SK-N-SH treated with all-trans-retinoic acid at 6 μM for 48 hours (cell line): ENCODE results near the gene RAPGEF4.
A peak's percentile ranks its signal among the peaks of the same experiment; 100 is the strongest.

Experiments used
- ATAC-seq: fragments of 200-7000 bp; cut with Tn5 transposase; 3 replicates; pipeline ENCODE4 v1.9.1; 2020; ENCODE audit warnings: mild to moderate bottlenecking, moderate library complexity
- ARNTL ChIP-seq: fragments of 450-650 bp; formaldehyde crosslinking; IDR thresholded peaks from 2 replicates; pipeline ENCODE4 v1.5.0; 2020; ENCODE audit warnings: low read depth, mild to moderate bottlenecking, moderate library complexity, borderline replicate concordance
- BACH2 ChIP-seq: fragments of 250-450 bp; sonication (Bioruptor Pico); IDR thresholded peaks from 2 replicates; pipeline ENCODE4 v1.9.0; 2021; ENCODE audit warnings: mild to moderate bottlenecking, borderline replicate concordance
- ESRRG ChIP-seq: fragments of 250-450 bp; sonication (Bioruptor Pico); IDR thresholded peaks from 2 replicates; pipeline ENCODE4 v1.6.1; 2021; ENCODE audit warnings: mild to moderate bottlenecking
- GLIS3 ChIP-seq: fragments of 250-450 bp; sonication (Bioruptor Pico); IDR thresholded peaks from 2 replicates; pipeline ENCODE4 v1.5.0; 2020; ENCODE audit warnings: mild to moderate bottlenecking, moderate library complexity
- ISL1 ChIP-seq: fragments of 250-450 bp; sonication (Bioruptor Pico); IDR thresholded peaks from 2 replicates; pipeline ENCODE4 v2.1.2; 2022; ENCODE audit warnings: mild to moderate bottlenecking, moderate library complexity
- PPARA ChIP-seq: fragments of 250-450 bp; sonication (Bioruptor Pico); IDR thresholded peaks from 2 replicates; pipeline ENCODE4 v1.5.0; 2020; ENCODE audit warnings: mild to moderate bottlenecking, borderline replicate concordance
- RARB ChIP-seq: fragments of 250-450 bp; sonication (Bioruptor Pico); IDR thresholded peaks from 2 replicates; pipeline ENCODE4 v1.8.0; 2021; ENCODE audit warnings: mild to moderate bottlenecking, moderate library complexity
- SNAI2 ChIP-seq: fragments of 250-450 bp; sonication (Bioruptor Pico); IDR thresholded peaks from 2 replicates; pipeline ENCODE4 v1.5.0; 2020; ENCODE audit warnings: mild to moderate bottlenecking, moderate library complexity
- TCF4 ChIP-seq: fragments of 250-450 bp; sonication (Bioruptor Pico); IDR thresholded peaks from 2 replicates; pipeline ENCODE4 v1.8.0; 2021; ENCODE audit warnings: mild to moderate bottlenecking, moderate library complexity, borderline replicate concordance
- TOX ChIP-seq: fragments of 250-450 bp; sonication (Bioruptor Pico); IDR thresholded peaks from 2 replicates; pipeline ENCODE4 v1.8.0; 2021; ENCODE audit warnings: mild to moderate bottlenecking, moderate library complexity, borderline replicate concordance
- ZC3H10 ChIP-seq: fragments of 250-450 bp; sonication (Bioruptor Pico); IDR thresholded peaks from 2 replicates; pipeline ENCODE4 v1.5.1; 2021; ENCODE audit warnings: mild to moderate bottlenecking, moderate library complexity
- ZFP3 ChIP-seq: fragments of 250-450 bp; sonication (Bioruptor Pico); IDR thresholded peaks from 2 replicates; pipeline ENCODE4 v1.5.0; 2020; ENCODE audit warnings: mild to moderate bottlenecking, moderate library complexity
- ZFP30 ChIP-seq: fragments of 450-650 bp; formaldehyde crosslinking; IDR thresholded peaks from 2 replicates; pipeline ENCODE4 v1.5.0; 2022; ENCODE audit warnings: mild to moderate bottlenecking, moderate library complexity
- ZNF565 ChIP-seq: fragments of 450-650 bp; formaldehyde crosslinking; conservative IDR thresholded peaks from 2 replicates; pipeline ENCODE4 v1.5.0; 2020; ENCODE audit warnings: low read depth, mild to moderate bottlenecking, moderate library complexity
- ZNF70 ChIP-seq: fragments of 450-650 bp; formaldehyde crosslinking; IDR thresholded peaks from 2 replicates; pipeline ENCODE4 v1.5.0; 2020; ENCODE audit warnings: mild to moderate bottlenecking, moderate library complexity
- ZNF8 ChIP-seq: fragments of 450-650 bp; formaldehyde crosslinking; IDR thresholded peaks from 2 replicates; pipeline ENCODE4 v1.5.0; 2020; ENCODE audit warnings: mild to moderate bottlenecking, moderate library complexity
- TF ChIP-seq, protein P1 (sequence below): fragments of 250-450 bp; sonication (Bioruptor Pico); IDR thresholded peaks from 2 replicates; pipeline ENCODE4 v1.8.0; 2020; ENCODE audit warnings: mild to moderate bottlenecking, moderate library complexity, borderline replicate concordance
- TF ChIP-seq, protein P2 (sequence below): fragments of 250-450 bp; sonication (Bioruptor Pico); IDR thresholded peaks from 2 replicates; pipeline ENCODE4 v1.5.1; 2021; ENCODE audit warnings: mild to moderate bottlenecking, moderate library complexity
- TF ChIP-seq, protein P3 (sequence below): fragments of 250-450 bp; sonication (Bioruptor Pico); IDR thresholded peaks from 2 replicates; pipeline ENCODE4 v1.5.0; 2020; ENCODE audit warnings: mild to moderate bottlenecking, moderate library complexity
- TF ChIP-seq, protein P4 (sequence below): fragments of 250-450 bp; sonication (Bioruptor Pico); IDR thresholded peaks from 2 replicates; pipeline ENCODE4 v1.5.1; 2020; ENCODE audit warnings: low read depth, mild to moderate bottlenecking, moderate library complexity
- TF ChIP-seq, protein P5 (sequence below): fragments of 250-450 bp; sonication (Bioruptor Pico); IDR thresholded peaks from 2 replicates; pipeline ENCODE4 v1.8.0; 2021; ENCODE audit warnings: low read depth, mild to moderate bottlenecking, moderate library complexity, borderline replicate concordance

Gene RAPGEF4

DNA sequence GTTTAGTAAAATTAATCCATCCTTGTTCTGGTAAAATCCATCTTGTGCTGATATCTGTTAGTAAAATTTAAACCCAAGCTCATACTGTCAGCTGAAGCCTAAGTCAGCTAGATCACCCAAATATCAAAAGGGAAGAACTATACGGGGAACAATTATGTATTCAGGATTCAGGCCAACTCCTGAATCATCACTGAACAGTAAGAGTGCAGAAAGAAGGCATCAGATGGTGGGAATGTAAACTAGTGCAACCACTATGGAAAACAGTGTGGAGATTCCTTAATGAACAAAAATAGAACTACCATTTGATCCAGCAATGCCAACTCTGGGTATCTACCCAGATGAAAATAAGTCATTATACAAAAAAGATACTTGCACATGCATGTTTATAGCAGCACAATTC lies 81.8 kb downstream of the RAPGEF4 start:
- TF ChIP-seq TOX (CRISPR knock-in tag) (no peak), GLIS3 (CRISPR knock-in tag) (no peak), ZNF8 (CRISPR knock-in tag) (no peak)
- TF ChIP-seq, protein P1, sequence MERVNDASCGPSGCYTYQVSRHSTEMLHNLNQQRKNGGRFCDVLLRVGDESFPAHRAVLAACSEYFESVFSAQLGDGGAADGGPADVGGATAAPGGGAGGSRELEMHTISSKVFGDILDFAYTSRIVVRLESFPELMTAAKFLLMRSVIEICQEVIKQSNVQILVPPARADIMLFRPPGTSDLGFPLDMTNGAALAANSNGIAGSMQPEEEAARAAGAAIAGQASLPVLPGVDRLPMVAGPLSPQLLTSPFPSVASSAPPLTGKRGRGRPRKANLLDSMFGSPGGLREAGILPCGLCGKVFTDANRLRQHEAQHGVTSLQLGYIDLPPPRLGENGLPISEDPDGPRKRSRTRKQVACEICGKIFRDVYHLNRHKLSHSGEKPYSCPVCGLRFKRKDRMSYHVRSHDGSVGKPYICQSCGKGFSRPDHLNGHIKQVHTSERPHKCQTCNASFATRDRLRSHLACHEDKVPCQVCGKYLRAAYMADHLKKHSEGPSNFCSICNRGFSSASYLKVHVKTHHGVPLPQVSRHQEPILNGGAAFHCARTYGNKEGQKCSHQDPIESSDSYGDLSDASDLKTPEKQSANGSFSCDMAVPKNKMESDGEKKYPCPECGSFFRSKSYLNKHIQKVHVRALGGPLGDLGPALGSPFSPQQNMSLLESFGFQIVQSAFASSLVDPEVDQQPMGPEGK (CRISPR knock-in tag), result no peak
- ATAC-seq, result no peak

DNA sequence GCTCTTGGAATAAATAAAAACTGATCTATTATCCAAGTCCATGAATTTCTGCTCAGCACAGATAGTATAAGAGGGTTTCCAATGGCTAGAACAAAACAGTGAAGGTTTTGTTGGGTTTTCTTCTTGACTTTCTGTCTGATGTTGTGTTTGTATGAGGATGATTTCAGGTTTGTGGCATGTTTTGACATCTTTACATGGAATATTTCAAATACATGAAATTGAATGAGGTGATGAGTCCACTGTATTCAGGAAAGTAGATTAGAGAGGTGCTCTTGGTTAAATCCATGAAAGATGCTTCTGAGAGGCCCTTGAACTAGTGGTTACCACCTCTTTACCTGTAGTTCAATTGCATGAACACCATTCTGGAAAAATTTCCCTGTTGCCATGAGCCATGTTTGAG lies 84.3 kb downstream of the RAPGEF4 start:
- TF ChIP-seq ZC3H10 (CRISPR knock-in tag) (no peak), TCF4 (no peak), BACH2 (CRISPR knock-in tag) (no peak), ZNF565 (CRISPR knock-in tag) (no peak), SNAI2 (no peak), ESRRG (CRISPR knock-in tag) (no peak), PPARA (CRISPR knock-in tag) (no peak), ZFP30 (CRISPR knock-in tag) (no peak), TOX (CRISPR knock-in tag) (no peak), ZNF70 (no peak), ZNF8 (CRISPR knock-in tag) (no peak), ZFP3 (CRISPR knock-in tag) (no peak)
- TF ChIP-seq, protein P1 (CRISPR knock-in tag), result no peak
- ATAC-seq, result no peak

DNA sequence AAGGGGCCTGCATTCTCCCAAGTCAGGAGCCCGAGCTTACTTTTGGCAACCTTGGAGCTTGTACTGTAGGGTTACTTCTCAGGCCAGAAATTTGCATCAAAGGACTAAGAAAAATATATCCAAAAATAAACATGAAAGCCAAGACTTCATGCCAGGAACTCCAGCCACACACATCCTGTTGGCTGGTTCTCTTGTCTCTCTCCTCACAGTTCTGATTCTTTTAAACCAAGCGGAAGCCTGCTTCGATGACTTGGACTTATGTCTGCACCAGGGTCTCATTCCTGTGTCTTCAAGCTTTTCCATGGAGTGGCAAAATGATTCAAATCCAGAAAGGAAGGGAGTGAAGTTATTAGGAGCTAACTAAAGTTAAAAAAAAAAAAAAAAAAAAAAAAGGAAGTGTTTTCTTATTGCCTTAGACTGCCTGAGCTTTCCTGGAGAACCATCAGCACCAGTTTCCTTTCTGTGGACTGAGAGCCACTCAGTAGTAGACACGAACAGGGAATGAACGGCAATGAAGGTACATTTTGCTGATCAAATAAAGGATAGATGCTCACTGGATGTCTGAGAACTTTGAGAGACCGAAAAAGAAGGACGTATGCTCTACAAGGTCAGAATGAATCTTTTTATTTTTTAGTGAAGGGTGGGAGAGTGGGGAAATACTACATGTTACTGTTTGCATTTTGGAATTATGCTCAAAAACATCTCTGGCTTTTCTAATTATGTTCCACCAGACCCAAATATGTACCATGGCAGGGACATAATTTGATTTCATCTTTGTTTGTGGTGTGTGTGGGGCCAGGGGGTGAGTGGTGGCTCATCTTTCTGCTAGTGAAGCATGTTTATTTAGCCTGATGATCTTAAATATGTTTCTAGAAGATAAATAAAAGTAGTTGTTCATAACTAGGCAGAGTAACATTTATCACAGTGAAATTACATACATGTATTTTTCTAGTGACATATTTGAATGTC lies 86.0 kb downstream of the RAPGEF4 start:
- TF ChIP-seq PPARA (CRISPR knock-in tag) (no peak), GLIS3 (CRISPR knock-in tag) (no peak), RARB (no peak), SNAI2 (peak; percentile 82; the same call in 1 of the 2 replicates), BACH2 (CRISPR knock-in tag) (no peak), ZFP30 (CRISPR knock-in tag) (no peak), ISL1 (CRISPR knock-in tag) (peak; percentile 38; the same call in 1 of the 2 replicates), ZNF565 (CRISPR knock-in tag) (no peak), ZFP3 (CRISPR knock-in tag) (no peak), TCF4 (peak; percentile 74), ZNF8 (CRISPR knock-in tag) (no peak), ZC3H10 (CRISPR knock-in tag) (no peak), ARNTL (no peak), TOX (CRISPR knock-in tag) (no peak)
- TF ChIP-seq, protein P2, sequence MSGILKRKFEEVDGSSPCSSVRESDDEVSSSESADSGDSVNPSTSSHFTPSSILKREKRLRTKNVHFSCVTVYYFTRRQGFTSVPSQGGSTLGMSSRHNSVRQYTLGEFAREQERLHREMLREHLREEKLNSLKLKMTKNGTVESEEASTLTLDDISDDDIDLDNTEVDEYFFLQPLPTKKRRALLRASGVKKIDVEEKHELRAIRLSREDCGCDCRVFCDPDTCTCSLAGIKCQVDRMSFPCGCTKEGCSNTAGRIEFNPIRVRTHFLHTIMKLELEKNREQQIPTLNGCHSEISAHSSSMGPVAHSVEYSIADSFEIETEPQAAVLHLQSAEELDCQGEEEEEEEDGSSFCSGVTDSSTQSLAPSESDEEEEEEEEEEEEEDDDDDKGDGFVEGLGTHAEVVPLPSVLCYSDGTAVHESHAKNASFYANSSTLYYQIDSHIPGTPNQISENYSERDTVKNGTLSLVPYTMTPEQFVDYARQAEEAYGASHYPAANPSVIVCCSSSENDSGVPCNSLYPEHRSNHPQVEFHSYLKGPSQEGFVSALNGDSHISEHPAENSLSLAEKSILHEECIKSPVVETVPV (CRISPR knock-in tag), result no peak
- TF ChIP-seq, protein P3, sequence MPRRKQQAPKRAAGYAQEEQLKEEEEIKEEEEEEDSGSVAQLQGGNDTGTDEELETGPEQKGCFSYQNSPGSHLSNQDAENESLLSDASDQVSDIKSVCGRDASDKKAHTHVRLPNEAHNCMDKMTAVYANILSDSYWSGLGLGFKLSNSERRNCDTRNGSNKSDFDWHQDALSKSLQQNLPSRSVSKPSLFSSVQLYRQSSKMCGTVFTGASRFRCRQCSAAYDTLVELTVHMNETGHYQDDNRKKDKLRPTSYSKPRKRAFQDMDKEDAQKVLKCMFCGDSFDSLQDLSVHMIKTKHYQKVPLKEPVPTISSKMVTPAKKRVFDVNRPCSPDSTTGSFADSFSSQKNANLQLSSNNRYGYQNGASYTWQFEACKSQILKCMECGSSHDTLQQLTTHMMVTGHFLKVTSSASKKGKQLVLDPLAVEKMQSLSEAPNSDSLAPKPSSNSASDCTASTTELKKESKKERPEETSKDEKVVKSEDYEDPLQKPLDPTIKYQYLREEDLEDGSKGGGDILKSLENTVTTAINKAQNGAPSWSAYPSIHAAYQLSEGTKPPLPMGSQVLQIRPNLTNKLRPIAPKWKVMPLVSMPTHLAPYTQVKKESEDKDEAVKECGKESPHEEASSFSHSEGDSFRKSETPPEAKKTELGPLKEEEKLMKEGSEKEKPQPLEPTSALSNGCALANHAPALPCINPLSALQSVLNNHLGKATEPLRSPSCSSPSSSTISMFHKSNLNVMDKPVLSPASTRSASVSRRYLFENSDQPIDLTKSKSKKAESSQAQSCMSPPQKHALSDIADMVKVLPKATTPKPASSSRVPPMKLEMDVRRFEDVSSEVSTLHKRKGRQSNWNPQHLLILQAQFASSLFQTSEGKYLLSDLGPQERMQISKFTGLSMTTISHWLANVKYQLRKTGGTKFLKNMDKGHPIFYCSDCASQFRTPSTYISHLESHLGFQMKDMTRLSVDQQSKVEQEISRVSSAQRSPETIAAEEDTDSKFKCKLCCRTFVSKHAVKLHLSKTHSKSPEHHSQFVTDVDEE (CRISPR knock-in tag), result peak; percentile 75
- TF ChIP-seq, protein P1 (CRISPR knock-in tag), result peak; percentile 56; the same call in 1 of the 2 replicates
- TF ChIP-seq, protein P4, sequence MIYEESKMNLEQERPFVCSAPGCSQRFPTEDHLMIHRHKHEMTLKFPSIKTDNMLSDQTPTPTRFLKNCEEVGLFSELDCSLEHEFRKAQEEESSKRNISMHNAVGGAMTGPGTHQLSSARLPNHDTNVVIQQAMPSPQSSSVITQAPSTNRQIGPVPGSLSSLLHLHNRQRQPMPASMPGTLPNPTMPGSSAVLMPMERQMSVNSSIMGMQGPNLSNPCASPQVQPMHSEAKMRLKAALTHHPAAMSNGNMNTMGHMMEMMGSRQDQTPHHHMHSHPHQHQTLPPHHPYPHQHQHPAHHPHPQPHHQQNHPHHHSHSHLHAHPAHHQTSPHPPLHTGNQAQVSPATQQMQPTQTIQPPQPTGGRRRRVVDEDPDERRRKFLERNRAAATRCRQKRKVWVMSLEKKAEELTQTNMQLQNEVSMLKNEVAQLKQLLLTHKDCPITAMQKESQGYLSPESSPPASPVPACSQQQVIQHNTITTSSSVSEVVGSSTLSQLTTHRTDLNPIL (CRISPR knock-in tag), result 0 out of 2 replicates have a peak, but pooled peaks have one; percentile 24
- TF ChIP-seq, protein P5, sequence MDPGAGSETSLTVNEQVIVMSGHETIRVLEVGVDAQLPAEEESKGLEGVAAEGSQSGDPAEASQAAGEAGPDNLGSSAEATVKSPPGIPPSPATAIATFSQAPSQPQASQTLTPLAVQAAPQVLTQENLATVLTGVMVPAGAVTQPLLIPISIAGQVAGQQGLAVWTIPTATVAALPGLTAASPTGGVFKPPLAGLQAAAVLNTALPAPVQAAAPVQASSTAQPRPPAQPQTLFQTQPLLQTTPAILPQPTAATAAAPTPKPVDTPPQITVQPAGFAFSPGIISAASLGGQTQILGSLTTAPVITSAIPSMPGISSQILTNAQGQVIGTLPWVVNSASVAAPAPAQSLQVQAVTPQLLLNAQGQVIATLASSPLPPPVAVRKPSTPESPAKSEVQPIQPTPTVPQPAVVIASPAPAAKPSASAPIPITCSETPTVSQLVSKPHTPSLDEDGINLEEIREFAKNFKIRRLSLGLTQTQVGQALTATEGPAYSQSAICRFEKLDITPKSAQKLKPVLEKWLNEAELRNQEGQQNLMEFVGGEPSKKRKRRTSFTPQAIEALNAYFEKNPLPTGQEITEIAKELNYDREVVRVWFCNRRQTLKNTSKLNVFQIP (CRISPR knock-in tag), result no peak
- TF ChIP-seq, all 23 proteins: peak for 6
- no peak for ATAC-seq
